IPS DF 4.7 (cell line): ENCODE results near the gene AP4M1.

Experiments used
- DNase-seq: peaks from one replicate; pipeline ENCODE4 v3.0.0-alpha.2; 2013; ENCODE audit warnings: low spot score; ENCODE audit errors: extremely low read depth

AP4M1 gene

GRCh38 chr7:100101016-100101862 is at the start of gene AP4M1, which contains the start of gene MCM7:
AP4M1 (plus strand) TSS chr7:100101643; CDS start chr7:100101715, 72 bp downstream.
MCM7 (minus strand) TSS chr7:100101397; CDS start chr7:100101294, 103 bp downstream.
- DNase-seq = no peak

GRCh38 chr7:100053215-100053614 is 48.2 kb upstream of the AP4M1 start:
- no peak for DNase-seq

- no peak for DNase-seq
Measured at GRCh38 chr7:100057006-100057405, 44.4 kb upstream of the AP4M1 start.

- no peak for DNase-seq
Measured at GRCh38 chr7:100059251-100059739, 42.1 kb upstream of the AP4M1 start.

- no peak for DNase-seq
Measured at GRCh38 chr7:100061518-100062193, 39.8 kb upstream of the AP4M1 start.

- DNase-seq = no peak
Measured at GRCh38 chr7:100063376-100063775, 38.1 kb upstream of the AP4M1 start.

GRCh38 chr7:100064162-100064561 is 37.3 kb upstream of the AP4M1 start:
- no peak for DNase-seq

- no peak for DNase-seq
Measured at GRCh38 chr7:100065452-100066186, 35.8 kb upstream of the AP4M1 start.

- no peak for DNase-seq
Measured at GRCh38 chr7:100066953-100067352, 34.5 kb upstream of the AP4M1 start.

GRCh38 chr7:100069991-100070390 is 31.5 kb upstream of the AP4M1 start:
- DNase-seq = no peak

- DNase-seq = no peak
Measured at GRCh38 chr7:100071018-100071723, 30.3 kb upstream of the AP4M1 start.

GRCh38 chr7:100072462-100072861 is 29.0 kb upstream of the AP4M1 start:
- no peak for DNase-seq

- no peak for DNase-seq
Measured at GRCh38 chr7:100074841-100075240, 26.6 kb upstream of the AP4M1 start.

GRCh38 chr7:100075418-100075817 is 26.0 kb upstream of the AP4M1 start:
- no peak for DNase-seq

- DNase-seq = no peak
Measured at GRCh38 chr7:100077205-100077604, 24.2 kb upstream of the AP4M1 start.

GRCh38 chr7:100079024-100079560 is 22.4 kb upstream of the AP4M1 start:
- DNase-seq = no peak

- DNase-seq = no peak
Measured at GRCh38 chr7:100080907-100081534, 20.4 kb upstream of the AP4M1 start.

GRCh38 chr7:100081535-100082102 is 19.8 kb upstream of the AP4M1 start, which contains the start of gene ZNF3:
ZNF3 (minus strand) TSS chr7:100081723; CDS start chr7:100077357, 4,366 bp downstream.
- DNase-seq = peak; percentile 97

GRCh38 chr7:100082978-100083377 is 18.5 kb upstream of the AP4M1 start:
- no peak for DNase-seq

- DNase-seq = no peak
Measured at GRCh38 chr7:100085515-100085914, 15.9 kb upstream of the AP4M1 start.
